Kidney epithelial cell (primary cell): ENCODE results near the gene FBRS. TPM values are rescaled to one million over a fixed set of nuclear protein-coding genes. Genes with fewer than 3 reads are reported as not detected.

ENCODE experiments used
- DNase-seq: peaks from one replicate; pipeline ENCODE4 v3.0.0-alpha.2; 2010; ENCODE audit warnings: low read depth
- H3K27me3 ChIP-seq: 2 replicates; pipeline ENCODE4 v1.6.0; 2011; ENCODE audit warnings: low read length; ENCODE audit not compliant: control insufficient read depth, insufficient read depth
- H3K36me3 ChIP-seq: 2 replicates; pipeline ENCODE4 v1.5.1; 2011; ENCODE audit warnings: low read length; ENCODE audit not compliant: control insufficient read depth, insufficient read depth
- H3K4me3 ChIP-seq: 2 replicates; pipeline ENCODE4 v1.5.1; 2011; ENCODE audit warnings: low read depth, mild to moderate bottlenecking, control low read depth, low read length
- total RNA-seq: library from RNA; depleted of rRNA; stranded (reverse); fragments of >200 nt; gene quantifications from 2 replicates; pipeline ENCODE4 v1.2.3, GENCODE V29; 2015
- TF ChIP-seq, protein P1 (sequence below): IDR thresholded peaks from 2 replicates; pipeline ENCODE4 v1.5.1; 2011; ENCODE audit warnings: mild to moderate bottlenecking, moderate library complexity, low read length, control low read depth, inconsistent platforms; ENCODE audit not compliant: insufficient read depth, poor library complexity, severe bottlenecking

The FBRS gene
- total RNA-seq, 1 donor from 2014 or later = 47.2 TPM

DNA sequence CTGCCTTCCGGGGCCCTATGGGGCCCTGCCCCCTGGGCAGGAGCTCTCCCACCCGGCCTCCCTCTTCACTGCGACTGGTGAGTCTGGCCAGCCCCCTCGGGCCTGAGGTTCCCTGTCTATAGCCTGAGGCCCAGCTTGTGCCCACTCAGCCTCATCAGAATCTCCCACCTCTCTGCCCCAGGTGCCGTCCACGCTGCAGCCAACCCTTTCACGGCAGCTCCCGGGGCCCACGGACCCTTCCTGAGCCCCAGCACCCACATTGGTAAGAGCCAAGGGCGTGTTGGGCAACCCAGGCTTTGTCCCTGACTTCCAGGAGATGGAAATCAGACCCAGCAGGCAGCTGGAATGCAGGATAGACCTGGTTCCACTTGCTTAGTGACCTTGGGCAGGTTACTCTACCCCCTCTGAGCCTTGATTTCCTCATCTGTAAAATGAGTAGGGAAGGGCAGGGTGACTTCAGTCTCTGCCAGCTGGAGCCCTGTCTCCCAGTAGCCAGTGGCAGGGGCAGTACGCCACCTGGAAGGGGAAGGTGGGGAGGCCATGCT, 9.2 kb downstream of the FBRS start:
- H3K36me3 ChIP-seq = peaks cover 4% of the 10 kb centered on the region
- TF ChIP-seq, protein P1, sequence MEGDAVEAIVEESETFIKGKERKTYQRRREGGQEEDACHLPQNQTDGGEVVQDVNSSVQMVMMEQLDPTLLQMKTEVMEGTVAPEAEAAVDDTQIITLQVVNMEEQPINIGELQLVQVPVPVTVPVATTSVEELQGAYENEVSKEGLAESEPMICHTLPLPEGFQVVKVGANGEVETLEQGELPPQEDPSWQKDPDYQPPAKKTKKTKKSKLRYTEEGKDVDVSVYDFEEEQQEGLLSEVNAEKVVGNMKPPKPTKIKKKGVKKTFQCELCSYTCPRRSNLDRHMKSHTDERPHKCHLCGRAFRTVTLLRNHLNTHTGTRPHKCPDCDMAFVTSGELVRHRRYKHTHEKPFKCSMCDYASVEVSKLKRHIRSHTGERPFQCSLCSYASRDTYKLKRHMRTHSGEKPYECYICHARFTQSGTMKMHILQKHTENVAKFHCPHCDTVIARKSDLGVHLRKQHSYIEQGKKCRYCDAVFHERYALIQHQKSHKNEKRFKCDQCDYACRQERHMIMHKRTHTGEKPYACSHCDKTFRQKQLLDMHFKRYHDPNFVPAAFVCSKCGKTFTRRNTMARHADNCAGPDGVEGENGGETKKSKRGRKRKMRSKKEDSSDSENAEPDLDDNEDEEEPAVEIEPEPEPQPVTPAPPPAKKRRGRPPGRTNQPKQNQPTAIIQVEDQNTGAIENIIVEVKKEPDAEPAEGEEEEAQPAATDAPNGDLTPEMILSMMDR = no peak
- no peak overlapping the region for H3K4me3 ChIP-seq
- DNase-seq = no peak
- no peaks in the 10 kb centered on the region for H3K27me3 ChIP-seq

DNA sequence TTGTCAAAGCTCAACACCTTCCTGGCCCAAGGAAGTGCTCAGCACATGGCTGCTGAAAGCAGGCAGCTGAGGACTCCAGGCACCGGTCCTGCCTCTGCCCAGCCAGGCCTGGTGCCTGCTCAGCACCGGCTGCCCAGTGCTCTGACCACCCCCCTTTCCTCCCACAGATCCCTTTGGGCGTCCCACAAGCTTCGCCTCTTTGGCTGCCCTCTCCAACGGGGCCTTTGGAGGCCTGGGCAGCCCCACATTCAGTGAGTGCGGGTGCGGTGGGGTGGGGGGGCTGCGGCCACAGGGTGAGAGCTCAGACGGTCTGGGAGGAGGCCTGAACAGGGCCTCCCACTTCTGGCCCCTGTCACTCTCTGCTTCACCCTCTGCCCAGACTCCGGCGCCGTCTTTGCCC, 10.2 kb downstream of the FBRS start:
- H3K36me3 ChIP-seq = peaks cover 4% of the 10 kb centered on the region
- H3K27me3 ChIP-seq = no peaks in the 10 kb centered on the region
- no peak for DNase-seq
- TF ChIP-seq, protein P1 = no peak
- no peak overlapping the region for H3K4me3 ChIP-seq

DNA sequence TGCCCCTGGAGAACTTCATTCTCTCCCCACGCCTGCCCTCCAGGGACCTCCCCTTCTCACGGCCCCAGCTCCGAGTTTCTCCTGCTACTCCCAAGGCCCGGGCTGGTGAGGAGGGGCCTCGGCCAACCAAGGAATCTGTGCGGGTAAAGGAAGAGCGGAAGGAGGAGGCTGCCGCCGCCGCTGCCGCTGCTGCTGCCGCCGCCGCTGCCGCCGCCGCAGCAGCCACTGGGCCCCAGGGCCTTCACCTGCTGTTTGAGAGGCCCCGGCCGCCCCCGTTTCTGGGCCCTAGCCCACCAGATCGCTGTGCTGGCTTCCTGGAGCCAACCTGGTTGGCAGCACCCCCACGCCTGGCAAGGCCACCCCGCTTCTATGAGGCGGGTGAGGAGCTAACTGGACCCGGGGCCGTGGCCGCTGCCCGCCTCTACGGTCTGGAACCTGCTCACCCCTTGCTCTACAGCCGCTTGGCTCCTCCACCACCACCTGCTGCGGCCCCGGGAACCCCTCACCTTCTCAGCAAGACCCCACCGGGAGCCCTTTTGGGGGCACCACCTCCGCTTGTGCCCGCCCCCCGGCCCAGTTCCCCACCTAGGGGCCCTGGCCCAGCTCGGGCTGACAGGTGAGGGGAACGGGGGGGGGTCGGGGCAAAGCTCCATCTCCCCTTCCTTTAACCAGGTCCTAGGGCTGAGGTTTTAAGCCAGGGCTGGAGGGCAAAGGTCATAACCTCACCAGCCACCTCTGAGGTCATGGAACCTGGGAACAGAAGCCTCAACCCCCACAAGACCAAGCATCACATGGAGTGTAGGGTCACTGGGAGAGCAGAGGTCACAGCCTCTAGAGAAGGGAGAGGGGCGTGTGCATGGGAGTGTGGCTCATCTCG, 11.0 kb downstream of the FBRS start:
- H3K36me3 ChIP-seq = peaks cover 4% of the 10 kb centered on the region
- H3K27me3 ChIP-seq = no peaks in the 10 kb centered on the region
- no peak for DNase-seq
- TF ChIP-seq, protein P1 = no peak
- H3K4me3 ChIP-seq = no peak overlapping the region

DNA sequence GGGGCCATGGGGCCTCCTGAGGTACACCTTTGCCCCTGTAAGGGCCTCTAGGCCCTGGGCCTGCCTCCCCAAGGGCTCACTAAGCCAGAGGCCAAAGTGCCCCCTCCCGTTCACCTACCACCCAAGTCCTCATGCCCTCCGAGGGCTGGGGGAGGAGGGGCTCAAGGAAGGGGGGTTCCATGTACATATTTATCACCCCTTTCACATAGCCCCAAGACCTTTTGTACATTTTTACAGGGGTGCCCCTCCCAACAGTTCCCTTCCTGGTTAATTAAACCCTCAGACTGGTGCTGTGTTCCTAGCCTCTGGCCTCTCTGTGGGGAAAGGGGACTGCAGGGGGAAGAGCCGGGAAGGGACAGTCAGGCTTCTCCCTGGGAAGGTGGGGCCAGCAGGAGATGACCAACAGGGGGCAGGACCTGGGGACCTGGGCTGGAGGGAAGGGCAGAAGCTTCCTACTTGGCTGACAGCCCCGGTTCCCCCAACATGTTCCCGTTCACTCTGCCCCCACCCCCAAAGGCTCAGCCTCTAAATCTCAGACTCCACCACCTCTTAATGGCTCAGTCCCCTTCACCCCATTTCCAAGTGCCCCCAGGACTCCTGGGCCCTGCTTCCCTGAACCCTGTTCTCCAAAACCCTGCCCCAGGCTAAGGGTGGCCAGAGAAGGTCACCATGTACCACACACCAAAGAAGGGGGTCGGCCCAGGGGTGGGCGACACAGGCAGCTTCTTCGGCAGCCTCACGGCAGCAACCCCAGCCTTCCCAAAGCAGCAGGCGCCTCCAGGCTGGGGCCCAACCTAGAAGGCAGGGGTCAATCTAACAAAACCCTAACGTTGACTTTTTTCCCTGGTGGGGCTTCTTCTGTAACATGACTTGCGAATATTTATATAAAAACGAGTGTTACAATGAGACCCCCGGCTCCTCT, 11.9 kb downstream of the FBRS start:
- H3K36me3 ChIP-seq = peaks cover 1% of the 10 kb centered on the region

DNA sequence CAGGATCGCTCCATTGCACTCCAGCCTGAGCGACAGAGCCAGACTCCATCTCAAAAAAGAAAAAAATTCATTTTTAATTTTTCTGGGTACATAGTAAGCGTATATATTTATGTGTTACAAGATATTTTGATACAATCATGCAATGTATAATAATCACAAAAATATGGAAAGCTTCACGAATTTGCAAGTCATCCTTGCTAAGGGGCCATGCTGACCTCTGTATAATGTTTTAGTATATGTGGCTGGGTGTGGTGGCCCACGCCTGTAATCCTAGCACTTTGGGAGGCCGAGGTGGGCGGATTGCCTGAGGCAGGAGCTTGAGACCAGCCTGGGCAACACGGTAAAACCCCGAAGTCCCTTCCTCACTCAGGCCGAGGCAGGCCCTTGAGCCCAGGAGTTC, 16.9 kb downstream of the FBRS start:
- Histone ChIP-seq H3K4me3 (no peak overlapping the region), H3K27me3 (no peaks in the 10 kb centered on the region), H3K36me3 (no peaks in the 10 kb centered on the region)
- TF ChIP-seq, protein P1 = no peak
- no peak for DNase-seq

More for the DNA sequence above, 11.9 kb downstream of the FBRS start:
- Histone ChIP-seq H3K27me3 (no peaks in the 10 kb centered on the region), H3K4me3 (no peak overlapping the region)
- TF ChIP-seq, protein P1 = peak; percentile 14
- no peak for DNase-seq
